Measurements from ENCODE around the gene NCSTN.

Gene NCSTN

GRCh38 chr1:160407839-160408801 is 64.9 kb downstream of the NCSTN start:
- DNase-seq, result no peak

All from activated CD4-positive, alpha-beta T cell treated with anti-CD3 and anti-CD28 coated beads for 48 hours (primary cell).